ENCODE results near the gene TRIOBP. TPM values are rescaled to one million over a fixed set of nuclear protein-coding genes. Genes with fewer than 3 reads are reported as not detected.

TRIOBP gene
- total RNA-seq, 6 experiments from 2014 or later, result 74.3 to 92.5 (median 91.6) TPM

DNA sequence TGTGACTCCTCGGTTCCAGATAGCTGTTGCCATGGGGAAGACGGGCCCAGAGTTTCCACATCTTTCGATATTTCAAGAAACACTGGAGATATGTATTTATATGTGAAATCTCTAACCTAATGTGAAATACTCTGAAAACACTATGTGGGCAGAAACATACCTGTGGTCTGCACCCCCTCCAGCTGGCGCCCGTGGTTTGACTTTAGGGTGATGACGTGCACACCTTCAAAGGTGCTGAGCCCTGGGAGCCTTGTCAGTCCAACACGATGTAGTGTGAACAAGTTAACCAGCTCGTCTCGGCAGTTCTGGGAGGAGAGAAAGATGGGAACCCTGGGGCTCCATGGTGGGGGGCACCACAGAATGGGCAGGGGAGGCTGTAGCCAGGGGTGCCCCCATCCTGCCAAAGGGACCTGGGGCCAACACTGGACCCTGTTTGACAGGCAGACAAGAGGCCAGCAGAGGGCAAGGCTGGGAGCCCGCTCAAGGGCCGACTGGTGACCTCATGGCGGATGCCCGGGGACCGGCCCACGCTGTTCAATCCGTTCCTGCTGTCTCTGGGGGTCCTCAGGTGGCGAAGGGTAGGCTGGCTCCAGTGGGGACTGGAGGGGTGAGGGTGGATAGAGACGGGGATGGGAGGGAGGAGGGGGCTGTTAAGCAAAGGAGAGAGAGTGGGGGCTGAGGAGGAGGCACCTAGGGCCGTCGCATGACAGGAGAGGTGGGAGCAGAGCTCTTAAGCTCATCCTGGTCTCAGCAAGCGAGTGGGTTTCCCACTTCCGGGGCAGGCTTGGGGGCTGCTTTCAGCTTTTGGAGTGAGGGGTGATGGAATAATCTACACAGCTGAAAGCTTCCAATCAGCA, 43.8 kb downstream of the TRIOBP start:
- H3K27me3 Mint-ChIP-seq (ENCODE audit: insufficient read depth), result peaks cover 10% of the 10 kb centered on the region
- no peak overlapping the region for H3K4me3 Mint-ChIP-seq
- H3K36me3 Mint-ChIP-seq (ENCODE audit: low read depth), result no peaks in the 10 kb centered on the region; the same call in 1 of the 2 replicates
- no peaks in the 10 kb centered on the region for H3K9me3 Mint-ChIP-seq
- TF ChIP-seq, protein P1, sequence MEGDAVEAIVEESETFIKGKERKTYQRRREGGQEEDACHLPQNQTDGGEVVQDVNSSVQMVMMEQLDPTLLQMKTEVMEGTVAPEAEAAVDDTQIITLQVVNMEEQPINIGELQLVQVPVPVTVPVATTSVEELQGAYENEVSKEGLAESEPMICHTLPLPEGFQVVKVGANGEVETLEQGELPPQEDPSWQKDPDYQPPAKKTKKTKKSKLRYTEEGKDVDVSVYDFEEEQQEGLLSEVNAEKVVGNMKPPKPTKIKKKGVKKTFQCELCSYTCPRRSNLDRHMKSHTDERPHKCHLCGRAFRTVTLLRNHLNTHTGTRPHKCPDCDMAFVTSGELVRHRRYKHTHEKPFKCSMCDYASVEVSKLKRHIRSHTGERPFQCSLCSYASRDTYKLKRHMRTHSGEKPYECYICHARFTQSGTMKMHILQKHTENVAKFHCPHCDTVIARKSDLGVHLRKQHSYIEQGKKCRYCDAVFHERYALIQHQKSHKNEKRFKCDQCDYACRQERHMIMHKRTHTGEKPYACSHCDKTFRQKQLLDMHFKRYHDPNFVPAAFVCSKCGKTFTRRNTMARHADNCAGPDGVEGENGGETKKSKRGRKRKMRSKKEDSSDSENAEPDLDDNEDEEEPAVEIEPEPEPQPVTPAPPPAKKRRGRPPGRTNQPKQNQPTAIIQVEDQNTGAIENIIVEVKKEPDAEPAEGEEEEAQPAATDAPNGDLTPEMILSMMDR (IDR thresholded peaks at IDR 0.05), result no peak; the same call in 1 of the 2 replicates
- 0 out of 2 replicates have a peak overlapping the region, but pooled peaks have one; percentile 22 for H3K27ac Mint-ChIP-seq
- peaks cover 63% of the 10 kb centered on the region for H3K4me1 Mint-ChIP-seq (ENCODE audit: low read depth)
- DNase-seq, result no peak

GRCh38 chr22:37741312-37741795, 44.5 kb downstream of the TRIOBP start:
- peaks cover 10% of the 10 kb centered on the region for H3K27me3 Mint-ChIP-seq (ENCODE audit: insufficient read depth)
- no peaks in the 10 kb centered on the region for H3K9me3 Mint-ChIP-seq
- TF ChIP-seq, protein P1 (IDR thresholded peaks at IDR 0.05), result no peak
- H3K4me3 Mint-ChIP-seq, result no peak overlapping the region
- H3K36me3 Mint-ChIP-seq (ENCODE audit: low read depth), result no peaks in the 10 kb centered on the region; the same call in 1 of the 2 replicates
- peak overlapping the region; percentile 20; the same call in 1 of the 2 replicates for H3K27ac Mint-ChIP-seq
- peak; percentile 83 for DNase-seq
- peaks cover 63% of the 10 kb centered on the region for H3K4me1 Mint-ChIP-seq (ENCODE audit: low read depth)

DNA sequence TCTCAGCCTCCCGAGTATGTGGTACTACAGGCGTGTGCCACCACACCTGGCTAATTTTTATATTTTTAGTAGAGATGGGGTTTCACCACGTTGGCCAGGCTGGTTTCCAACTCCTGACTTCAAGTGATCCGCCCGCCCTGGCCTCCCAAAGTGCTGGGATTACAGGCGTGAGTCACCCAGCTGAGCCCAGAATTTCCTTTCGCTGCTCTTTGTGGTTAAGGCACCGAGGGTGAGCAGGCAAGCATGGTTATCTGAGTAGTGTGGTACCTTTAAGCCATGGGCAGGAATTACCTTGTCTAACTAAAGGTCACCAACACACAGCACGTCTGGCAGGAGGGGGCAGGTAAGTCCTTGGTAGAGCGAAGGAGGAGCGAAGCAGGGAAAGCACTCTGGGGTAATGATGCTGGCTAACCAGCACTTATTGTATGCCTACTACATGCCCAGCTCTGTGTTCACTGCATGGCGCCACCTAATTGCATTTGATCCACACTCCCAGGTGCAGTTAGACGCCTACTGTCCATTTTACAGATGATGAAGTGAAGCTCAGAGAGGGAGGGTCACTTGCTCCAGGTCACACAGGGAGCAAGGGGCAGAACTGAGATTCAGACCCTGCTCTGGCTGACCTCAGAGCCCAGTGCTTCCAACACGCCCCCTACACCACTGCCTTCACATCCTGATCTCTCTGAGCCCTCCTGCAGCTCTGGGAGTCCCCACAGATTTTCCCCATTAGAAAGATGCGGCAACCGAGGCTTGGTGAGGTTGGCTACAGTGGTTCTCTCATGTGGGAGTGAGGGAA, 45.7 kb downstream of the TRIOBP start:
- no peaks in the 10 kb centered on the region for H3K9me3 Mint-ChIP-seq
- DNase-seq, result peak; percentile 88
- peak overlapping the region; percentile 83 for H3K27ac Mint-ChIP-seq
- H3K4me1 Mint-ChIP-seq (ENCODE audit: low read depth), result peaks cover 67% of the 10 kb centered on the region
- H3K27me3 Mint-ChIP-seq (ENCODE audit: insufficient read depth), result peaks cover 5% of the 10 kb centered on the region
- TF ChIP-seq, protein P1 (IDR thresholded peaks at IDR 0.05), result peak; percentile 15; the same call in 1 of the 2 replicates
- H3K36me3 Mint-ChIP-seq (ENCODE audit: low read depth), result peaks cover 1% of the 10 kb centered on the region; the same call in 1 of the 2 replicates
- H3K4me3 Mint-ChIP-seq, result peak overlapping the region; percentile 52

GRCh38 chr22:37744589-37744988, 47.7 kb downstream of the TRIOBP start:
- Mint-ChIP-seq H3K27ac (peak overlapping the region; percentile 49), H3K4me1 (ENCODE audit: low read depth) (peaks cover 79% of the 10 kb centered on the region), H3K4me3 (peak overlapping the region; percentile 92), H3K36me3 (ENCODE audit: low read depth) (peaks cover 4% of the 10 kb centered on the region; the same call in 1 of the 2 replicates), H3K9me3 (no peaks in the 10 kb centered on the region), H3K27me3 (ENCODE audit: insufficient read depth) (peaks cover 2% of the 10 kb centered on the region)
- DNase-seq, result no peak
- TF ChIP-seq, protein P1 (IDR thresholded peaks at IDR 0.05), result no peak

DNA sequence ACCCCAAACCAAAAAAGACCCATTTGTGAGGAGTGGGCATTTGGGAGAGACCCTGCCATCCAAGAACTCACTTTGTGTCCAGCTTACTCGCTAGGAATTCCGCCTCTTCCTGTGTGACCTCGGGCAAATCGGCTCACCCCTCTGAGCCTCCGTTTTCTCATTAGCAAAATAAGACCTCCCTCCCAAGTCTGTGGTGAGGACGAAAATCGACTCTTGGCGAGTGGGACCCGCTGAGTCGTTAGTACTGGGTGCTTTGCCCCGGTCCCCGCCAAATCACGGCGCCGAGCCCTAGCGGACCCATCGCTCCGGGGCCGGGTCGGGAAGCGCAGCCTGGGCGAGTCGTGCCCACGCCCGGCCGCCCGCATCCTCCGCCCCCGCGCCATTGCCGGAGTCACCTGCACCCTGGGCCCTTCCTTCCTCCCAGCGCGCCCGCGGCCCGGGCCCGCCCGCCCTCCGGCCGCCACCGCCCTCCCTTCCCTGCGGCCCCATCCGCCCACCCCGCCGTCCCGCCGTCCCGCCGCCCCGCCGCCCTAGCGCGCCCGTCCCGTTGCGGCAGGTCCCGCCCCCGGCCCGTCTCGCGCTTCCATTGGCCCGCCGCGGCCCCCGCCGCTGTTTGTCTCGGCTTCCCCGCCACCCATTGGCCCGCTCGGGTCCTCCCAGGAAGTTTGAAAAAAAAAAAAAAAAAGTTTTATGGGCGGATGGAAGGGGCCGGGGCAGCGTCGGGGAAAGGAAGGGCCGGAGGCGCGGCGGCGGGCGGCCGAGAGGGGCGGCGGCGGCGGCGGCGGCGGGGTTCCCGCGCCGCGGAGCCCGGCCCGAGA, 48.9 kb downstream of the TRIOBP start:
- H3K4me3 Mint-ChIP-seq, result peak overlapping the region; percentile 92
- no peaks in the 10 kb centered on the region for H3K9me3 Mint-ChIP-seq
- H3K36me3 Mint-ChIP-seq (ENCODE audit: low read depth), result peaks cover 4% of the 10 kb centered on the region; the same call in 1 of the 2 replicates
- H3K4me1 Mint-ChIP-seq (ENCODE audit: low read depth), result peaks cover 81% of the 10 kb centered on the region
- peak overlapping the region; percentile 78 for H3K27ac Mint-ChIP-seq
- peaks cover 2% of the 10 kb centered on the region for H3K27me3 Mint-ChIP-seq (ENCODE audit: insufficient read depth)
- TF ChIP-seq, protein P1 (IDR thresholded peaks at IDR 0.05), result no peak
- peak; percentile 72 for DNase-seq
